Activated naive CD8-positive, alpha-beta T cell treated with anti-CD3 and anti-CD28 coated beads, Interleukin-2, amount 50 U/mL, for 16 hours (primary cell): Measurements from ENCODE around the gene HSD17B8.

Experiments used
- DNase-seq: peaks from one replicate; pipeline ENCODE4 v3.0.0-alpha.2; 2020; ENCODE audit warnings: low read depth, low spot score

HSD17B8 gene

DNA sequence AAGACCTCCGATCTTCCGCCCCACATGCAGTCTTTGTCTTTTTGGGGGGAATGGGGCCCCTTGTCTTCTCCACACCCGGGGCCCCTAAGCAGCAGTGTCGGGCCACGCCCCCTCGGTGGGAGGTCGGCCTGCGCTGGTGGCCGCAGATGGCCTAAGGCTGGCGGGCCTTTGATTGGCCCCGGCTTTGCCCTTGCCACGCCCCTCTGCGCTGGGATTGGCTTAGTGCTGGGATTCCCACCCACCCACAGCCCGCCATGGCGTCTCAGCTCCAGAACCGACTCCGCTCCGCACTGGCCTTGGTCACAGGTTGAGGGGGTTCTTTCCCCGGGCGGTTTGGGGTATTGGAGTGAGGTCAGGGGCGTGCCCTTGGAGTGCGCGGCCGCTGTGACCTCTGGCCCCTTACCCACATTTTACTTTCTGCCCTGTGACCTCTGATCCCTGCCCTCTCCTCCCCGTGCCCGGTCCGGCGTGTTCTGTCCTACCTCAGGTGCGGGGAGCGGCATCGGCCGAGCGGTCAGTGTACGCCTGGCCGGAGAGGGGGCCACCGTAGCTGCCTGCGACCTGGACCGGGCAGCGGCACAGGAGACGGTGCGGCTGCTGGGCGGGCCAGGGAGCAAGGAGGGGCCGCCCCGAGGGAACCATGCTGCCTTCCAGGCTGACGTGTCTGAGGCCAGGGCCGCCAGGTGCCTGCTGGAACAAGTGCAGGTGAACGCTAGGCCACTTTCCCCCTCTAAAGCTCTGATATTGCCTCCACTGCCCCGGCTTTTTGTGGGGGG is at the start of gene HSD17B8:
Gene HSD17B8 (plus strand): TSS at position 241 of the 776 bp plus-strand sequence. CDS start 14 bp downstream, at position 255.
- peak; percentile 84 for DNase-seq

DNA sequence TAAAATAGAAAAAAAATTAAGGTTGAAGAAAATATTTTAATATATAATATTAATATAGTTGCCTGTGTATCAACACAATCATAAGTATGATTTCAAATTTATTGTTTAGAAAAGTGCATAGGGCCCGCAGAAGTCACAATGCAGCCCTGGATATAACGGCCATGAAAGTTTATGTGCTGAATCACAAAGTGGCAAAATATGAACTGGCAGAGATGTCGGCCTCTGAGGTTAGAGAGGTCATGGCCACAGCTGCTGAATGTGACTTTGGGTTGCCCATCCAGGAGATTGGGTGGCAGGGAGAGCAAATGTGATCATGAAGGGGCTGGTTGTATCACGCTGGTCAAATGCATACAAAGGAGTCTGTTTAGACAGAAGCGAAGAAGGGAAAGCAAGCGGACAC is 47.9 kb upstream of the HSD17B8 start:
- no peak for DNase-seq

- DNase-seq, result no peak
Observed at GRCh38 chr6:33156964-33157363, 47.5 kb upstream of the HSD17B8 start.

- DNase-seq, result no peak
Observed at GRCh38 chr6:33160096-33160495, 44.4 kb upstream of the HSD17B8 start.

DNA sequence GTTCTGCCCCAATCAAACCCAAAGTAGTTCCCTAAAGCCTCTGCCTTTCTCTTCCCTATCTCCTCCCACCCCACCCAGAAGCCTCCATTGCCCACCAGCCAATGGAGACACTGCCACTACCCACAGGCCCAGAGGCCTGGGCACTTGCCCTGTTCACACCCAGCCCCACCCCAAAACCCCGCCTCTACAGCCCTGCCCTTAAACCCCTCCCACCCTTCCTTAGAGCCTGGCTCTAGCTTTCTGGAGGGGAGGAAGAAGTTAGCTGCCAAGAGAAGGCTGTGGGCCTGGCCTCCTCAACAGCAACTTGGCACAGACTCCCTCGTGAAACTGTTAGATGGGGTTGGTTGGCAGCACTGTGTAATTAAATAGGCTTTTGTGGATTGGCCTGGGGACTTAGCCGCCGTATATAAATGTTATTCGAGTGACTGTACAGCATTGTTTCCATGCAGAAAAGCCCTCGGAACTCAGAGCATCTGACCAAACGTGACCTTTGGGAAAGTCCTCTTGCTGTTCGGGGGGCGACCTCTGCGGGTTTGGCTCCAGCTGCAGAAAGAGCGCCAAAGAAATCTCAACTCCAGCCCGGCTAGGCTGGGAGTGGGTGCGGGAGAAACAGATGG is 43.6 kb upstream of the HSD17B8 start:
- no peak for DNase-seq

DNA sequence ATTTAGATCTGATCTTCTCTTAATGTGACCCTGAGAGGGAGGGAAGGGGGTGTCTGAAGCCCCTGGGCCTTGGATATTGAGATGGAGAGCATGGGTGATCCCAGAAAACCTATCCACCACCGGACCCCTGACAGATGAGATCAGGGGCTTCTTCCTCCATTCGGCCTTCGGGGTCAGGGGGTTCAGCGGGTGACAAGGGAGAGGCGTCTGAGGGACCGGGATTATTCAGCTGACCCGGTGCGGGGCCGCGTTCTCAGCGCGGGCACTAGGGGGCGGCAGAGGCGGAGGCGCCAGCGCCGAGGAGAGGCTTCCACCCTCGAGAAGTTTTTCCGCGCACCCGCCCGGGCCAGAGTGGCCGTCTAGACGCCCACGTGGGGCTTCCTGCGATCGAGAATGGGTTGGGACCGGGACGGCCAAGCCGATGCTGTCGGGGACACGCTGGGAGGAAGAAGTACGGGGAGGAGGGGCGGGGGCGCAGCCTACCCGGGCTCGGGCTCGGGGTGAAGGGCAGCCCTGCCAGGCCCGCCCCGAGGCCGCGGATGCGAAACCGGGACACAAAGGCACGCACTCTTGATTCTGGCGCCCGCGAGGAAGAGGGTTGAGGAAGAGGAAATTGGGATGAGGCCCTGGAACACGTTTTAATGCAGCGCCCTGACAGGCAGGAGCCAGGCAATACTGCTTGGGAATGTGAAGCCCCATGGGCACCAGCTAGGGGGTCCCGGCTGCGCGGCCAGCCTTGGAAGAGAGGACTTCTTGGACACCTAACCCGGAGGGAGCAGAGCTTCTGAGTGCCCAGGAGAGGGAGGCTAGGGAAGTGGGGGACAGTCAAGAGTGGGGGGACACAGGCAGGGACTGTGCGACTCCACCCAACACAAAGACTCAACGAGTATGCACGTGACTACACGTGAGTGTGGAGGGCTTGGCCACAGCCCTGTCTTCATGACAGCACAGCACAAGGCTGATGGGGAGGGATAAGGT is 42.8 kb upstream of the HSD17B8 start:
- peak; percentile 51 for DNase-seq

DNA sequence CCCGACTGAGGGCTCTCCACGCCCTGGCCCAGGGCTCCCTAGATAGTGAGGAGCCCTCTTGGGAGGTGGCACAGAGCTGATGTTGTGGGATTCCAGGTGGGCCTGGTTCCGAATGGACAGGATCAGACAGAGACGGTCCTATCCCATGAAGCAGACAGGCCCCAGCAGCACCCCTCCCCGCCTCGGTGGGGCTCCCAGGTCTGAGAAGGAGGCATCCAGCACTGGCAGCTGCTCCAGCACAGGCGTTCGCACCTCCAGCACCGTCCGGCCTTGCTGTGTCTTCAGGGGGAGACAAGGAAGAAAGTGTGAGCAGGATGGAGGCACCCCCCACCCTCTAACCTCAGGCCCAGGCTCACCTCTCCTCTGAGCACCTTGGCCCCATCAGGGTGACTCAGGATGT is 40.9 kb upstream of the HSD17B8 start:
- DNase-seq, result no peak

- DNase-seq, result no peak
Observed at GRCh38 chr6:33164176-33164575, 40.3 kb upstream of the HSD17B8 start.

- no peak for DNase-seq
Observed at GRCh38 chr6:33164665-33165373, 39.6 kb upstream of the HSD17B8 start.

DNA sequence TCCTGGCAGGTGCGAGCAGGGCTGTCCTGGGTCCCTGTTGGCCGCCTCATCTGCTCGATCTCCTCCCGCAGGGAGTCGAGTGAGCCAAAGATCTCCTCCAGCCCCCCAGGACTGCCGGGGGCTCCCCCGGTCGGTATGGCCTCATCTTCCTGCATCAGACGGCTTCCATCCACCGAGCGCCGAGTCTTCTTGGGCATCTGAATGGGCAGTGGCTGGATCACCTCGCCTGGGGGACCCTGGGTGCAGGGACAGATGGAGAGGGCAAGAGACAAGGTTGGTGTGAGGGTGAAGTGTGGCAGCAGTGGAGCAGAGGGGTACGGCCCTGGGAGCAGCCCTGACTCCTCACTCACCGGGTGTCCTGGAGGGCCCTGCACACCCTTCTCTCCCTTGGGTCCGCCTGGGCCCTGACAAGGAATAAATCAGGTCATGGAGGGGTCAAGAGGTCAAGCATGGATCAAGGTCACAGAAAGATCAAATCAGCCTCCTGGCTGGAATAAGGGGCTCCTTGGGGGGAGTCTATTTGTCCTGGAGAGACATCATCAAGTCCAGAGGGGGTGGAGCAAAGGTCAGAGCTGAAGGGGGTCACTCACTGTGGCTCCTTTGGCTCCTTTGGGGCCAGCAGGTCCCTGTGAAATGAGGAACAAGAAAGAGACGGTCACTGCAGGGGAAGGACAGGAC is 38.7 kb upstream of the HSD17B8 start:
- no peak for DNase-seq

- DNase-seq, result no peak
Observed at GRCh38 chr6:33166363-33166762, 38.1 kb upstream of the HSD17B8 start.

GRCh38 chr6:33166811-33167210 is 37.6 kb upstream of the HSD17B8 start:
- no peak for DNase-seq

GRCh38 chr6:33167374-33168283 is 36.8 kb upstream of the HSD17B8 start:
- no peak for DNase-seq

- no peak for DNase-seq
Observed at GRCh38 chr6:33168284-33168601, 36.2 kb upstream of the HSD17B8 start.

- DNase-seq, result no peak
Observed at GRCh38 chr6:33168639-33169038, 35.8 kb upstream of the HSD17B8 start.

DNA sequence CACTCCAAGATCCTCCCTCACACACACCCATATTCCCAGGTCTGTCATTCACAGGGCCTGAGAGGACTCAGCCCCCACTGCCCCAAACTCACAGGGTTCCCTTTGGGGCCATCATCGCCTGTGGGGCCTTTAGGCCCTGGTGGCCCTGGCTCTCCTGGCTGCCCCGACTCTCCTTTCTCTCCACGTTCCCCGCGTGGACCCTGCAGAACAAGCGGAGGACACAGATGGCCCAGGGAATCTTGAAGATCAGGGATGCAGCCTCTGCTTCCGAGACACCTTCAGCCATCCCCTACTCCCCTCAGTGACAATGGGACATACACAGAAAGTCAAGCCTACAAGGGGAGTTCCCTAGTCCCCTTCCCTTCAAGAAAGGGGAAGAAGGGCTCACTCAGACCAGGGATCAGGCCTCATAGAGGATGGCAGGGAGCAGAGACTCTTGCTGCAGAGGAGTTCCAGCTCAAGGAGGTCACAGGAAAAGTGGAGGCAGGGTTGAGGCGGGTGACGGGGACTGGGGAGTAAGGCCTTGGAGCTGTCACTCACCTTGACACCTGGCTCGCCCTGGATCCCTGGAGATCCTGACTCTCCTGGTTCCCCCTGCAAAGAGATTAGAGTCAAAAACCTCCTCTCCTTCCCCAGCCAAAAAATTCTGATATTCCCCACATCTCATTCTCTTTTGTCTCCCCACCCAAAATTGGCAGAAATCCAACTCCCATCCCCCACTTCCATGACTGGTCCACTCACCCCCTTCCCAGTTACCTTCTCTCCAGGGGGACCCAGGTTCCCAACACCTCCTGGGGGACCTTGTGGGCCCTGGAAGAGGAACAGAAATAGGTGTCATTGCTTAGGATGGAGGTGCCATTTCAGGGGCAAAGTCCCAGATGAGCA is 34.9 kb upstream of the HSD17B8 start:
- DNase-seq, result no peak

DNA sequence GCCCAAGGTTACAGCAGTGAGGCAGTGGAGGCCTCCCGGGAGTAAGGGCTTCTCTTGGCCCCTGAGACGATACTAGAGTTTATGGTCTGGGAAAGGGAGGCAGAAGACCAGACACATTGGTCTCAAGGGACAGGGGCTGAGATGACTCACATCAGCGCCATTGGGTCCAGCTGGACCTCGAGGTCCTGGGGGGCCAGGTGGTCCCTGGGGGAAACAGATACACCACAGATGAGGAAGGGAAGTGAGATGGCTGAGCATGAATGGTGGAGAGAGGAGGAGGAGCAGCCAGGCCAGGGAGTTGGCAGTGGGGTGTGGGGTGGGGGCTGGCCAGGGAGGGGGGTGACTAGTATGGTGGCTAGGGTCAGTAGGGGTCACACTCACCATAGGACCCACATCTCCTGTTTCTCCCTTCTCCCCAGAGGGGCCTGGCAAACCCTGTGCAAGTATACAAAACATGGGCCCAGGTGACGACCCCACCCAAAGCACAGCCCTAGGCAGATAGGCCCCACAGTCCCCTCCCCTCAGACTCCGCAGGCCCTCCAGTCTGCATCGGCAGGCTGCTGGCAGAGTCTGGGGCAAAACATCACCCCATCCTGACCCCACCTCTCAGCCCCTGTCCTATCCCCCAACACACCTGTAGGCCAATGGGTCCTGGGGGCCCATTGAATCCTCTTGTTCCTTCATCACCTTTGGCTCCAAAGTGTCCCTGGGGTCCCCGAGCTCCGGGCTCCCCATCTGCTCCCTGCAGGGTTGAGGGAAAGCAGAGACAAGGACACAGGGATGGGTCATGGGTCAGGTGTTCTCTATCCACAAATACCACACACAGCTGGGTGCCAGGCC is 34.1 kb upstream of the HSD17B8 start:
- DNase-seq, result no peak
